Neural progenitor cell (in vitro differentiated cells): ENCODE results near the gene ENTPD7. TPM values are rescaled to one million over a fixed set of nuclear protein-coding genes. Genes with fewer than 3 reads are reported as not detected.

ENCODE experiments used
- DNase-seq: peaks from one replicate; pipeline ENCODE4 v3.0.0-alpha.2; 2016; ENCODE audit warnings: low spot score
- H2AFZ ChIP-seq: fragments of 200-600 bp; sonication (generic); replicated peaks from 2 replicates; pipeline ENCODE4 v1.6.1; 2016; ENCODE audit warnings: antibody characterized with exemption
- H3F3A ChIP-seq: fragments of 200-600 bp; sonication (generic); 2 replicates; pipeline ENCODE4 v1.6.1; 2016; ENCODE audit warnings: antibody characterized with exemption, low read depth
- H3K27ac ChIP-seq: fragments of 200-600 bp; sonication (generic); 2 replicates; pipeline ENCODE4 v1.5.1; 2016; ENCODE audit warnings: mild to moderate bottlenecking
- H3K27me3 ChIP-seq: fragments of 200-600 bp; sonication (generic); 2 replicates; pipeline ENCODE4 v1.6.1; 2016; ENCODE audit warnings: mild to moderate bottlenecking, moderate library complexity
- H3K36me3 ChIP-seq: fragments of 200-600 bp; sonication (generic); 2 replicates; pipeline ENCODE4 v1.5.1; 2016
- H3K4me1 ChIP-seq: fragments of 200-600 bp; sonication (generic); 2 replicates; pipeline ENCODE4 v1.6.1; 2016; ENCODE audit warnings: mixed run types
- H3K4me2 ChIP-seq: fragments of 200-600 bp; sonication (generic); 2 replicates; pipeline ENCODE4 v1.6.1; 2016
- H3K4me3 ChIP-seq: fragments of 200-600 bp; sonication (generic); 2 replicates; pipeline ENCODE4 v1.5.1; 2016
- H3K79me2 ChIP-seq: fragments of 200-600 bp; sonication (generic); 2 replicates; pipeline ENCODE4 v1.6.1; 2016; ENCODE audit warnings: low read depth
- H3K9ac ChIP-seq: fragments of 200-600 bp; sonication (generic); 2 replicates; pipeline ENCODE4 v1.6.1; 2016
- H3K9me3 ChIP-seq: fragments of 200-600 bp; sonication (generic); 2 replicates; pipeline ENCODE4 v1.5.1; 2016; ENCODE audit warnings: low read depth
- H4K20me1 ChIP-seq: fragments of 200-600 bp; sonication (generic); 2 replicates; pipeline ENCODE4 v1.6.1; 2016; ENCODE audit warnings: low read depth
- H3K27ac Mint-ChIP-seq: 3 replicates; pipeline ENCODE4 v1.8.0; 2021; ENCODE audit warnings: mixed read lengths
- H3K27me3 Mint-ChIP-seq: 2 replicates; pipeline ENCODE4 v1.8.0; 2022; ENCODE audit warnings: low read depth, mild to moderate bottlenecking, inconsistent platforms, moderate library complexity, mixed read lengths; ENCODE audit not compliant: insufficient read depth
- H3K36me3 Mint-ChIP-seq: 3 replicates; pipeline ENCODE4 v1.8.0; 2021; ENCODE audit warnings: mixed read lengths
- H3K4me1 Mint-ChIP-seq: 3 replicates; pipeline ENCODE4 v1.8.0; 2021; ENCODE audit warnings: mixed read lengths
- H3K4me3 Mint-ChIP-seq: 3 replicates; pipeline ENCODE4 v1.8.0; 2021; ENCODE audit warnings: mild to moderate bottlenecking, moderate library complexity, mixed read lengths
- H3K9me3 Mint-ChIP-seq: 3 replicates; pipeline ENCODE4 v1.8.0; 2020; ENCODE audit warnings: mixed read lengths
- CTCF ChIP-seq: fragments of 200-600 bp; sonication (generic); IDR thresholded peaks from 2 replicates; pipeline ENCODE4 v1.5.1; 2017; ENCODE audit warnings: antibody characterized with exemption, mild to moderate bottlenecking
- EZH2 ChIP-seq: fragments of 200-600 bp; sonication (generic); IDR thresholded peaks from 2 replicates; pipeline ENCODE4 v1.6.1; 2017; ENCODE audit warnings: antibody characterized with exemption, mild to moderate bottlenecking, moderate library complexity
- EZH2phosphoT487 ChIP-seq: fragments of 200-600 bp; sonication (generic); IDR thresholded peaks from 2 replicates; pipeline ENCODE4 v1.6.1; 2017; ENCODE audit warnings: antibody characterized with exemption
- total RNA-seq: library from RNA; depleted of rRNA; stranded (reverse); fragments of >200 nt; gene quantifications from 2 replicates; pipeline ENCODE4 v1.2.3, GENCODE V29; 2015; ENCODE audit warnings: low replicate concordance

ENTPD7 gene
- total RNA-seq, 1 donor from 2014 or later: 7.2 TPM

DNA sequence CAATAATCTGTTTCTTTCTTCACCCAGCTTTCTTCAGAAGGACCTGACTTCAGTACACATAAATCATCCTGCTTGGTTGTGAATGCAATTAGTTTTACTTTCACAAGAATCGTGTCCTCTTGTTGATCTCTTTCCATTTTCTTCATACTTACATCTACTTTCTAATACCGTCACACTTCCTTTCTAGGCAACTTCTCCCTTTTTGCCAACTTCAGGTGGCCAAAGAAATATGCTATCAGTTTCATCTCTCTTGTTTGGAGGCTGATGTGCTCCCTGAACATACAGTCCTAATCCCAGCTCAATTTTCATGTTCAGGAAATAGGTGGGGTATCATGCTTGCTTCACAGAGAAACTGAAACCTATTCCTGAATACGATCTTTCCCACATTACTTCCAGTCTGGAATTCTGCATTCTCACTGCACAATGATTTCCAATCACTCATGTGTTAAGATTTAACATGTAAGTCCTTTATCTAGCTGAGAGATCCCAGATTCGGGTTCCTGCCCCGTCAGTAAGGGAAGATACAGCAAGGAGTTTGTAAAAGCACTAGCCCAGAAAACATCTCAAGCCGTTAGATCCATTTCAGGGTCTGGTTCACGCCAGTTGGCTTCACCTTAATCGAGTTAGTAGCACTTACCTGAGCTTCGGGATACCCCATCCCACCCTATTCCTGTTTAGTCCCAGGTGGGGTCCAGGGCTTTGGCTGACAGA lies 40.1 kb upstream of the ENTPD7 start:
- H3K27ac Mint-ChIP-seq: no peak overlapping the region
- peak overlapping the region; percentile 63 for H3K9ac ChIP-seq
- H3K79me2 ChIP-seq: peaks cover 34% of the 10 kb centered on the region
- H3K4me1 Mint-ChIP-seq: peaks cover 20% of the 10 kb centered on the region
- no peak for TF ChIP-seq EZH2phosphoT487
- TF ChIP-seq CTCF: no peak
- TF ChIP-seq EZH2: no peak
- peaks cover 28% of the 10 kb centered on the region for H4K20me1 ChIP-seq
- peak overlapping the region; percentile 82 for H3K4me3 ChIP-seq
- no peak overlapping the region for H3K27ac ChIP-seq
- peak overlapping the region; percentile 82 for H3K4me2 ChIP-seq
- H3K36me3 Mint-ChIP-seq: peaks cover 1% of the 10 kb centered on the region
- H3K27me3 ChIP-seq: no peaks in the 10 kb centered on the region
- no peak overlapping the region for H2AFZ ChIP-seq
- peaks cover 18% of the 10 kb centered on the region for H3K4me1 ChIP-seq
- no peaks in the 10 kb centered on the region for H3K36me3 ChIP-seq
- H3F3A ChIP-seq: peaks cover 23% of the 10 kb centered on the region
- peak; percentile 21 for DNase-seq
- no peaks in the 10 kb centered on the region for H3K9me3 ChIP-seq
- H3K9me3 Mint-ChIP-seq: no peaks in the 10 kb centered on the region
- H3K27me3 Mint-ChIP-seq: peaks cover 2% of the 10 kb centered on the region
- H3K4me3 Mint-ChIP-seq: peak overlapping the region; percentile 87

DNA sequence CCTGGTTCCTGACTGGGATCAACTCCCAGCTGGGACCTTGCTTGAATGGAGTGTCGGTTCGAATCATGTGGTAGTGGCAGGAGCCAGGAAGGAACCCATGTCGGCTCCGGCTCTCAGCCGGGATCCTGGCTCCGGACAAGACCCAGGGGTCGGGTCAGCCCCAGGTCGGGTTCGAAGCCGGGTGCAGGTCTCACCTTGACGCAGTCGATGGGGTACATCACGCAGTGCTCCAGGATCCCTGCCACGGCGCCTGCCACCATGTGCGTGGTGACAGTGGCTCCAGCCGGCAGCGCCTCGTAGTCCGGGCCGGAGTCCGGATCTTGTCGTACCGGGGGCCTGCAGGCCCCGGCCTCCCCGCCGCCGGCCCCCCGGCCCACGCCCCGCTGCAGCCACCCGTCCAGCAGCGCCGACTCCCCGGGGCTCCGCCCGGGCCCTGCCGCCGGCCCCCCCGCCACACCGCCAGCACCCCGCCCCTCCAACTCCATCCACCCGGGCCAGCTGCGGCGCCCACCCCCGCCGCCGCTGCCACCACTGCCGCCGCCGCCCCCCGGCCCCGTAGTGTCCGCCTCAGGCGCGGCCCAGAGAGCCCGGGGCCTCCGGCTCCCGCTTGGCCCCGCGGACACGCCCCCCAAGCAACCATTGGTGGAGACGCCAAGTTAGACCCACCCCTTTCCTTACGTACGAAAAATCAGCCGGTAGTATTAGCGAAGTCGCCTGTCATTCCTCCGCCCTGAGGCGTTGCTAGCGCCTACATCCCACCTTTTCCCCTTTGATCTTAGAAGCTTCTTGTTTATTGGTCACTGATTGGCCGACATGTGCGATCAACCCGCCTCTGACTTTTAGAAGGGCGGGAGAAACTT lies 39.2 kb upstream of the ENTPD7 start, which contains the start of gene SLC25A28:
Gene SLC25A28, minus strand, starts transcription at position 589 of the 860 bp plus-strand sequence. Its CDS starts 104 bp downstream, at position 485.
- Histone ChIP-seq H3K36me3 (no peaks in the 10 kb centered on the region), H3K4me1 (peaks cover 18% of the 10 kb centered on the region), H4K20me1 (peaks cover 28% of the 10 kb centered on the region), H3K4me3 (peak within 1 kb of the TSS; percentile 82), H3K9ac (peak within 1 kb of the TSS; percentile 91), H3K79me2 (peaks cover 34% of the 10 kb centered on the region), H3K27ac (peak within 1 kb of the TSS; percentile 97), H3K9me3 (no peaks in the 10 kb centered on the region), H3K27me3 (no peaks in the 10 kb centered on the region), H3F3A (peaks cover 23% of the 10 kb centered on the region), H3K4me2 (peak within 1 kb of the TSS; percentile 87), H2AFZ (peak within 1 kb of the TSS; percentile 91)
- peak; percentile 99 for DNase-seq
- no peaks in the 10 kb centered on the region for H3K9me3 Mint-ChIP-seq
- peak within 1 kb of the TSS; percentile 88 for H3K27ac Mint-ChIP-seq
- H3K4me1 Mint-ChIP-seq: peaks cover 20% of the 10 kb centered on the region
- H3K27me3 Mint-ChIP-seq: peaks cover 4% of the 10 kb centered on the region
- no peak for TF ChIP-seq CTCF
- no peak for TF ChIP-seq EZH2
- peaks cover 1% of the 10 kb centered on the region for H3K36me3 Mint-ChIP-seq
- H3K4me3 Mint-ChIP-seq: peak within 1 kb of the TSS; percentile 92

DNA sequence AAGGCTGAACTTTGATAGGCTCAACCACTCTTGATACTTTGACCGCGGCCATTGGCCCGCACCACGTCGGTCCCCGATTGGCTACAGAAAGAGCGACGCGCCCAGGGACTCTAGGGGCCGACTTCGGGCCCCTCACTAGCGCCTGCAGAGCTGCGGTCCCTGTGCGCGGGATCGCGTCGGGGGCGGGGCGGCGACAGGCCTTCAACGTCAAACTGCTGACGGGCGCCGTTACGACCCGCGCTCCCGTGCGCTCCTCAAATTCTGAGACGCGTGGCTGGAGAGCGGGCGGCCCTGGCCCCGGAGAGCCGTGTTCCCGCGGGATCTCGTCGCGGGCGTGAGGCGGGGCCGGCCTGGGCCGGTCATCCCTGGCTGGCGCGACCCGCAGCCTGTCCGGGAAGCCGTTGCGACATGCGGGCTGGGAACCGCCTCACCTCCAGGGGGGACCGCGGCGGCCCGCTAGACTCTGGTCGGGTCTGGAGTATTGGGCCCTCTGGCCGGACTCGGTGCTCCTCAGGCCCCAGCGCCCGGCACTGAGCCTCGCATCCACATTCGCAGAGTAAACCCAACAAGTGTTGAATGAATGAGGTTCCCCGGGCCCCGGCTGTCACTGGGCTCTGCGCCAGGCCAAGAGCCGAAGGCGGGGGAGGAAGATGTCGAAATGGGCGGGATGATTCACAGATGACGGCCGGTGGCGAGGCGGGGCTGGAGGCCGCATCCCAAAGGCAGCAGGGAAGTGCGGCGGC lies 38.4 kb upstream of the ENTPD7 start:
- H2AFZ ChIP-seq: peak overlapping the region; percentile 91
- no peak for TF ChIP-seq EZH2
- no peak for TF ChIP-seq EZH2phosphoT487
- no peak for TF ChIP-seq CTCF
- H3K36me3 Mint-ChIP-seq: no peaks in the 10 kb centered on the region

More for the DNA sequence above, 38.4 kb upstream of the ENTPD7 start:
- H3K79me2 ChIP-seq: peaks cover 32% of the 10 kb centered on the region
- peak overlapping the region; percentile 91 for H3K9ac ChIP-seq
- peak overlapping the region; percentile 92 for H3K4me3 Mint-ChIP-seq
- peak overlapping the region; percentile 88 for H3K27ac Mint-ChIP-seq
- H4K20me1 ChIP-seq: peaks cover 28% of the 10 kb centered on the region
- H3K4me3 ChIP-seq: peak overlapping the region; percentile 62
- peaks cover 23% of the 10 kb centered on the region for H3F3A ChIP-seq
- no peaks in the 10 kb centered on the region for H3K9me3 Mint-ChIP-seq
- H3K27ac ChIP-seq: peak overlapping the region; percentile 97
- peak; percentile 93 for DNase-seq
- H3K27me3 ChIP-seq: no peaks in the 10 kb centered on the region
- peaks cover 6% of the 10 kb centered on the region for H3K27me3 Mint-ChIP-seq
- H3K4me2 ChIP-seq: peak overlapping the region; percentile 87
- peaks cover 18% of the 10 kb centered on the region for H3K4me1 ChIP-seq
- no peaks in the 10 kb centered on the region for H3K9me3 ChIP-seq
- H3K36me3 ChIP-seq: no peaks in the 10 kb centered on the region
- H3K4me1 Mint-ChIP-seq: peaks cover 20% of the 10 kb centered on the region
